ENCODE results near the gene RNF151.

RNF151 gene

GRCh38 chr16:1922357-1922756, 44.3 kb upstream of the RNF151 start:
- no peaks in the 10 kb centered on the region for H3K9me3 ChIP-seq (ENCODE audit: low read depth, low read length)
- no peak overlapping the region for H3K9ac ChIP-seq (ENCODE audit: insufficient read length)
- no peak overlapping the region for H3K4me3 ChIP-seq
- H3K27ac ChIP-seq, result no peak overlapping the region
- TF ChIP-seq POLR2AphosphoS5 (IDR thresholded peaks at IDR 0.05; ENCODE audit: borderline replicate concordance, low read depth, low read length) (no peak), FOXP2 (optimal IDR thresholded peaks at IDR 0.05; ENCODE audit: control extremely low read depth, extremely low read length, insufficient read depth) (no peak), EZH2 (IDR thresholded peaks at IDR 0.05) (no peak)
- H3K36me3 ChIP-seq (ENCODE audit: insufficient read depth, low read length), result no peaks in the 10 kb centered on the region
- DNase-seq (ENCODE audit: low read depth, low spot score), result no peak

- Histone ChIP-seq H3K4me3 (peak overlapping the region; percentile 63), H3K27ac (0 out of 2 replicates have a peak overlapping the region, but pooled peaks have one; percentile 54), H3K36me3 (ENCODE audit: insufficient read depth, low read length) (no peaks in the 10 kb centered on the region), H3K9me3 (ENCODE audit: low read depth, low read length) (no peaks in the 10 kb centered on the region), H3K9ac (ENCODE audit: insufficient read length) (peak overlapping the region; percentile 32)
- DNase-seq (ENCODE audit: low read depth, low spot score), result peak; percentile 34
- TF ChIP-seq POLR2AphosphoS5 (IDR thresholded peaks at IDR 0.05; ENCODE audit: borderline replicate concordance, low read depth, low read length), result no peak
- peak; percentile 56 for TF ChIP-seq FOXP2 (optimal IDR thresholded peaks at IDR 0.05; ENCODE audit: control extremely low read depth, extremely low read length, insufficient read depth)
These were observed 43.2 kb upstream of the RNF151 start for GRCh38 chr16:1923299-1924034.

- no peaks in the 10 kb centered on the region for H3K9me3 ChIP-seq (ENCODE audit: low read depth, low read length)
- TF ChIP-seq EZH2 (IDR thresholded peaks at IDR 0.05), result no peak
- TF ChIP-seq POLR2AphosphoS5 (IDR thresholded peaks at IDR 0.05; ENCODE audit: borderline replicate concordance, low read depth, low read length), result no peak
- TF ChIP-seq FOXP2 (optimal IDR thresholded peaks at IDR 0.05; ENCODE audit: control extremely low read depth, extremely low read length, insufficient read depth), result no peak
- peak overlapping the region; percentile 32 for H3K9ac ChIP-seq (ENCODE audit: insufficient read length)
- 0 out of 2 replicates have a peak overlapping the region, but pooled peaks have one; percentile 54 for H3K27ac ChIP-seq
- H3K36me3 ChIP-seq (ENCODE audit: insufficient read depth, low read length), result no peaks in the 10 kb centered on the region
- no peak for DNase-seq (ENCODE audit: low read depth, low spot score)
- H3K4me3 ChIP-seq, result peak overlapping the region; percentile 63
These were observed 42.6 kb upstream of the RNF151 start for GRCh38 chr16:1924095-1924494.

- no peaks in the 10 kb centered on the region for H3K36me3 ChIP-seq (ENCODE audit: insufficient read depth, low read length)
- no peak overlapping the region for H3K9ac ChIP-seq (ENCODE audit: insufficient read length)
- TF ChIP-seq FOXP2 (optimal IDR thresholded peaks at IDR 0.05; ENCODE audit: control extremely low read depth, extremely low read length, insufficient read depth) (no peak), POLR2AphosphoS5 (IDR thresholded peaks at IDR 0.05; ENCODE audit: borderline replicate concordance, low read depth, low read length) (no peak), EZH2 (IDR thresholded peaks at IDR 0.05) (no peak)
- no peak for DNase-seq (ENCODE audit: low read depth, low spot score)
- no peaks in the 10 kb centered on the region for H3K9me3 ChIP-seq (ENCODE audit: low read depth, low read length)
- H3K4me3 ChIP-seq, result no peak overlapping the region
- no peak overlapping the region for H3K27ac ChIP-seq
These were observed 40.4 kb upstream of the RNF151 start for GRCh38 chr16:1926271-1926670.

GRCh38 chr16:1929105-1929504, 37.6 kb upstream of the RNF151 start:
- Histone ChIP-seq H3K9me3 (ENCODE audit: low read depth, low read length) (no peaks in the 10 kb centered on the region), H3K27ac (no peak overlapping the region), H3K9ac (ENCODE audit: insufficient read length) (peak overlapping the region; percentile 72), H3K4me3 (peak overlapping the region; percentile 79), H3K36me3 (ENCODE audit: insufficient read depth, low read length) (no peaks in the 10 kb centered on the region)
- TF ChIP-seq EZH2 (IDR thresholded peaks at IDR 0.05), result no peak
- TF ChIP-seq POLR2AphosphoS5 (IDR thresholded peaks at IDR 0.05; ENCODE audit: borderline replicate concordance, low read depth, low read length), result no peak
- no peak for TF ChIP-seq FOXP2 (optimal IDR thresholded peaks at IDR 0.05; ENCODE audit: control extremely low read depth, extremely low read length, insufficient read depth)
- no peak for DNase-seq (ENCODE audit: low read depth, low spot score)

- Histone ChIP-seq H3K27ac (0 out of 2 replicates have a peak overlapping the region, but pooled peaks have one; percentile 50), H3K36me3 (ENCODE audit: insufficient read depth, low read length) (no peaks in the 10 kb centered on the region), H3K4me3 (peak overlapping the region; percentile 79), H3K9me3 (ENCODE audit: low read depth, low read length) (no peaks in the 10 kb centered on the region), H3K9ac (ENCODE audit: insufficient read length) (peak overlapping the region; percentile 72)
- TF ChIP-seq EZH2 (IDR thresholded peaks at IDR 0.05), result no peak
- TF ChIP-seq POLR2AphosphoS5 (IDR thresholded peaks at IDR 0.05; ENCODE audit: borderline replicate concordance, low read depth, low read length), result peak; percentile 52
- TF ChIP-seq FOXP2 (optimal IDR thresholded peaks at IDR 0.05; ENCODE audit: control extremely low read depth, extremely low read length, insufficient read depth), result no peak
- no peak for DNase-seq (ENCODE audit: low read depth, low spot score)
These were observed 36.9 kb upstream of the RNF151 start for GRCh38 chr16:1929578-1930337.

- no peak for DNase-seq (ENCODE audit: low read depth, low spot score)
- H3K27ac ChIP-seq, result no peak overlapping the region
- H3K9ac ChIP-seq (ENCODE audit: insufficient read length), result no peak overlapping the region
- TF ChIP-seq FOXP2 (optimal IDR thresholded peaks at IDR 0.05; ENCODE audit: control extremely low read depth, extremely low read length, insufficient read depth), result no peak
- TF ChIP-seq EZH2 (IDR thresholded peaks at IDR 0.05), result no peak
- TF ChIP-seq POLR2AphosphoS5 (IDR thresholded peaks at IDR 0.05; ENCODE audit: borderline replicate concordance, low read depth, low read length), result no peak
- H3K9me3 ChIP-seq (ENCODE audit: low read depth, low read length), result no peaks in the 10 kb centered on the region
- H3K36me3 ChIP-seq (ENCODE audit: insufficient read depth, low read length), result no peaks in the 10 kb centered on the region
- H3K4me3 ChIP-seq, result no peak overlapping the region
These were observed 36.3 kb upstream of the RNF151 start for GRCh38 chr16:1930338-1930720.

All from SK-N-MC (cell line).